ENCODE results near the gene PCNT. TPM values are rescaled to one million over a fixed set of nuclear protein-coding genes. Genes with fewer than 3 reads are reported as not detected.

Gene PCNT
- total RNA-seq, 1 donor from 2014 or later = 73.2 TPM

DNA sequence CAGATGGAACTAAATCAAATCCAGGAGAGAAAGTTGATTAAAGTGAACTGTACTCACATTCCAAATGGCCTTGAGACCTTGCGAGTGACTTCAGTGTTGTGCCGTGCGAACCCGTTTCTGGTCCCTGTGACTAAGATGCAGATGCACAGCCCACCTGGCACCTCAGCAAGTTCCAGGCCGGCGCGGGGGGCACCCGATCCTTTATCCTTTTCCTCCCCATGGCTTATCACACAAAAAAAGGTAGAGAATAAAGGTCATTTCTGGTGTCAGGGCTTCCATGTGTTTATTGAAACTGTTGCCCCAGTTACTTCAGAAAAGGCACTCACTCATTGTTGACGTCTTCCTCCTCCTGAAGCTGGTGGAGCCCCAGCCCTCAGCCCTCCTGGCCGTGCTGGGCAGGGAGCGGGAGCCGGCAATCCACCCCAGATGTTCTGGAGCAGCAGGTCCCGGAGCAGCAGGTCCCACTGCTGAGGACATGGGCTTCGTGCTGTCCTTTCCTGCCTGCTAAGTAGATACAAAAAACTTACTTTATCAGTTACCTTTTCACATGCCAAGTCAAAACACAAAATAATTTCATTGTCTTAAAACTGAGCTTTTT lies 53.0 kb downstream of the PCNT start:
- intact Hi-C loops (cut with micrococcal nuclease) = no loop called here

DNA sequence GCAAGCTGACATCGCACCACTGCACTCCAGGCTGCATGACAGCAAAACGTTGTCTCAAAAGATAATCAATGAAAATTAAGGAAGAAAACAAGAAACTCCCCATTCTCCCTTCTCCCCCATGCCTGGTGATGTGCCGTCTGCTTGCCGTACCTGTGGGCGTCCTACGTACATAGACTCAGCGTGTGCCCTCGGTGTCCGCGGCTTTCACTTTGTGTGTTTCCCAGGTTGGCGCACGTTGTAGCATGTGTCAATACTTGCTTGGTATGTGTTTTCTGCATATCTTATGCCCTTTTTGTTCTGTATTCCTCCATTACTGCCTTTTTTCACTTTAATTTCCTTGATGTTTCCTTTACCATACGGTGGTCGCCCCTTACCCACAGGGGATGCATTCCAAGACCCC lies 53.8 kb downstream of the PCNT start:
- intact Hi-C loops (cut with micrococcal nuclease) = no loop called here

DNA sequence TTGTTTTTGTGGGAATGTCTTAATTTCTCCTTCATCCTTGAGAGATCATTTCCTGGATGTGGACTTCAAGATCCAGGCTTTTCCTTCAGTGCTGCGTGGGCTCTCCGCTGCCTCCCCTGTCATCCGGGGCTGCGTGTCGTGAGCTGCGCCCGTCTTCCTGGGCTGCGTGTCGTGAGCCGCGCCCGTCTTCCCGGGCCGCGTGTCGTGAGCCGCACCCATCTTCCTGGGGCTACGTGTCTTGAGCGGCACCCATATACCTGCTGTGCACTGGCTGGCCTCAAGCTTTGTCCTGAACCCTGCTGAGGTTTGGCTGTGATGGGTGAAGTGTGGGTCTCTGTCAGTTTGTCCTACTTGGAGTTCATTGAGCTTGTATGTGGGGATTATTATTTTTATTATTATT lies 55.1 kb downstream of the PCNT start:
- intact Hi-C loops (cut with micrococcal nuclease) = no loop called here

DNA sequence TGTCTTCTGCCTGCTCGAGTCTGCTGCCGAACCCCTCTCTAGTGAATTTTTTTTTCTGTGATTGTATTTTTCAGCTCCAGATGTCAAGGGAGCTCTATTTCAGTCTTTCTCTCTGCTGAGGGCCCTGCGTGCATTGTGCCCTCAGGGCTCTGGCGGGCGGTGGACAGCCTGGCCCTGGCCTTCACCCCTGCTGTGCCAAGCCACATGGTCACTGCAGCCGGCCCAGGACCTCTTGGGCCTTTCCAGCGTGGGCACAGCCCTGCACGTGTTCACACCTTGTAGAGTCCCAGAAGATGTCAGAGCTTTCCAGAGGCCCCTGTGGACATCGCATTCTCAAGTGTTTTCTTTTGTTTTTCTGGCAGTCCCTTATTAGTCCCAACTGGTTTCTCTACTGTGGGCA lies 55.7 kb downstream of the PCNT start:
- intact Hi-C loops (cut with micrococcal nuclease) = no loop called here

DNA sequence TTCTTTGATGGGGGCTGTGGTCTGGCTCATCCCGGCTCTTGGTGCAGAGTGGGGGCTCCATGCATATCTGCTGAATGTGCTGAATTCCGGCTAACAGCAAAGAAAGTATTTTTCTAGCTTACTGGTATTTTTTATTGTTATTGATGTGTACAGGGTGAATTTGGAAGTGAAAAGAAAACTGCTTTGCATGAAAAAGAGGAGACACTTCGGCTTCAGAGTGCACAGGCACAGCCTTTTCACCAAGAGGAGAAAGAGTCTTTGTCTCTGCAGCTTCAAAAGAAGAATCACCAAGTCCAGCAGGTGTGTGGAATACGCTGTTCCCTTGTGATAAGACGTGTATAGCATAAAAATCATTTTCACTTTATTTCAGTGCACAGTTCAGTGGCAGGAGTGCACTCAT lies 57.6 kb downstream of the PCNT start:
- intact Hi-C loops (cut with micrococcal nuclease) = no loop called here

DNA sequence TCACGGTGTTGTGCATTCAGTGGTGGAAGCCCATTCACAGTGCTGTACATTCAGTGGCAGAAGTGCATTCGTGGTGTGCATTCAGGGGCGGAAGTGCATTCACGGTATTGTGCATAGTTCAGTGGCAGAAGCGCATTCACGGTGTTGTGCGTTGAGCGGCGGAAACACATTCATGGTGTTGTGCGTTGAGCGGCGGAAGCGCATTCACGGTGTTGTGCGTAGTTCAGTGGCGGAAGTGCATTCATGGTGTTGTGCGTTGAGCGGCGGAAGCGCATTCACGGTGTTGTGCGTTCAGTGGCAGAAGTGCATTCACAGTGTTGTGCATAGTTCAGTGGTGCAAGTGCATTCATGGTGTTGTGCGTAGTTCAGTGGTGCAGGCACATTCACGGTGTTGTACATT lies 60.6 kb downstream of the PCNT start:
- intact Hi-C loops (cut with micrococcal nuclease) = no loop called here

DNA sequence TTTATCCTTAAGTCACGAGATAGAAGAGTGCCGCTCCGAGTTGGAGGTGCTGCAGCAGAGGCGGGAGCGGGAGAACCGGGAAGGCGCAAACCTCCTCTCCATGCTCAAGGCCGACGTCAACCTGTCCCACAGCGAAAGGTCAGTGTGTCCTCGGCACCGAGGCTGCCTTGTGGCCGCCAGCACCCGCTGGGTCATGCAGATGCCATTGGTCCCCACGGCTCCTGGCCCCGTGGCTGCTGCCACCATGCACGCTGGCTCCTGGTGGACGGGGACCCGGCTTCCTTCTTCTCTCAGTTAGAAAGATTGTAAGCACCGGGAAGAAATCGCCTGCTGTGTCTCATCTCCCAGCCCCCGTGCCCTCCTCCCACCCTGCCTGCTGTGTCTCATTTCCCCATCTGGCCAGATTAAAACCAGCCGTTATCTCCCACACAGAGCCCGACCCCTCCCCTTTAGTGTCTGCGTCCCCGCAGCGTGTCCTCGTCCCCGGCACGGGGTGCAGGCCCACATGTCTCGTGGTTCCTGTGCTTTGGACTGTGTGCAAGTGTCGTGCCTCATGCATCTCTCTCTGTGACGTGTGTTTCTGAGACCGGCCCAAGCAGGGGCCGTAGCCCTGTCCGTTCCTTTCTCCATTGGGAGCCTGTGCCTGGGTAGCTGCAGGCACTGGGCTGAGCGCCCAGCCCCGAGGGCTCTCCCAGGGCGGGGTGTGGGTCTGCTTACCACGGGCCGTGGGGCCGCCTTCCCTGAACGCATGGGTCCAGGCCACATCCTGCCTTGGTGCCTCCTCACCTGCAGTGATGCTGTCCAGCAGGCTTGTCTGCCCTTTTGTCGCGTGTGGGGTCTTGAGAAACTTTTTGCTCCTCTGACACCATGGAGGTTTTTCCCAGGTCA lies 62.1 kb downstream of the PCNT start:
- intact Hi-C loops (cut with micrococcal nuclease) = no loop called here

DNA sequence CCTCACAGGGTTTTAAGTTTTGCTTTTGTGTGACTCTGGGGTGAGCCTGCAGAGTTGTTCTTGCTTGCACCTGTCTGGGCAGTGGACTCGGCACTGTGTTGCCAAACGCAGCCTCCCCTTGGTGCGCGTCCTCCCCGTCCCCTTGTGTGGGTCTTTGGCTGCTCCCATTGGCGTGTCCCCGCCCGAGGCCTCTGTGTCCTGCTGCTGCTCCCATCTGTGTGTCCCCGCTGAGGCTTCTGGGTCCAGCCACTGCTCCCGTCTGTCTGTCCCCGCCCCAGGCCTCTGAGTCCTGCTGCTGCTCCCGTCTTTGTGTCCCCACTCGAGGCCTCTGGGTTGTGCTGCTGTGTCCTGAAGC lies 62.8 kb downstream of the PCNT start:
- intact Hi-C loops (cut with micrococcal nuclease) = no loop called here

DNA sequence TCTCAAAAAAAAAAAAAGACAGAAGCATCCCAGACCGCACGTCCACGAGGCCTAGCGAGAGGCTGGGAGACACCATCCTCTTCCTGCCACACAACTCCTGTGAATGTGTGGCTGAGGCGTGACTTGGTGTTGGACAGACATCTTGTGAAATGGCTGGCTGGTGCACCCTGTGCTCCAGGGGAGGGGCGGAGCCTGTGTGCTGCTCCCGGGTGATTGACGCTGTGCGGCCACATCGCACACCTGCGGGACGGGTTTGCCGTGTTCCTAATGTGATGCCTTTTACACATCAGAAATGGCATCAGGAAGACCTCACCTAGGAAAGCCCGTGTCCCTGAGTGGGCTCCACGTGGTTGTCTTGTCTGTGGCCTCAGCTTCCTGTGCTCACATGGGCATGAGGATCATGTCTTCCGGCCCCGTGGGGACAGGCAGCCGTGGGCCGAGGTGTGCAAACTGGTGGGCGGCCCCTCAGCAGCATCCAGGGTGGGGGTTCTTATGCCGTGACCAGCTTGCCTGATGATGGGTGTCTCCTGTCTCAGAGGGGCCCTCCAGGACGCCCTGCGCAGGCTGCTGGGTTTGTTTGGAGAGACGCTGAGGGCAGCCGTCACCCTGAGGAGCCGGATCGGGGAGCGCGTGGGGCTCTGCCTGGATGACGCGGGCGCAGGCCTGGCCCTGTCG lies 64.4 kb downstream of the PCNT start:
- intact Hi-C loops (cut with micrococcal nuclease) = no loop called here

DNA sequence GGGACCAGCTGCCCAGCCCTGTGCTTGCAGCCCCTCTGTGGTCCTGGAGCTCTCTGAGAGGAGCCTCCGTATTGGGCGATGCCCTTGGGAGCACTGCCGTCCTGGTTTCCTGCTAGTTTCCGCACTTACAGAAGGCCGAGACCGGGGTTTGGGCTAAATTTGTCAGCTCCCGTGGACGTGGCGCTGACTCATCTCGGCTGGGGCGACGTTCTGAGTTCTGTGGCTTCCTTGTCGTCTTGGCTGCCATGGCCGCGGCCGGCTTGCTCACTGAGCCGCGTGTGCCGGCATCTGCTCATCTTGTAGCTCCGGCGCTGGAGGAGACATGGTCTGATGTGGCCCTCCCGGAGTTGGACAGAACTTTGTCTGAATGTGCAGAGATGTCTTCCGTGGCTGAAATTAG lies 64.9 kb downstream of the PCNT start:
- intact Hi-C loops (cut with micrococcal nuclease) = no loop called here

DNA sequence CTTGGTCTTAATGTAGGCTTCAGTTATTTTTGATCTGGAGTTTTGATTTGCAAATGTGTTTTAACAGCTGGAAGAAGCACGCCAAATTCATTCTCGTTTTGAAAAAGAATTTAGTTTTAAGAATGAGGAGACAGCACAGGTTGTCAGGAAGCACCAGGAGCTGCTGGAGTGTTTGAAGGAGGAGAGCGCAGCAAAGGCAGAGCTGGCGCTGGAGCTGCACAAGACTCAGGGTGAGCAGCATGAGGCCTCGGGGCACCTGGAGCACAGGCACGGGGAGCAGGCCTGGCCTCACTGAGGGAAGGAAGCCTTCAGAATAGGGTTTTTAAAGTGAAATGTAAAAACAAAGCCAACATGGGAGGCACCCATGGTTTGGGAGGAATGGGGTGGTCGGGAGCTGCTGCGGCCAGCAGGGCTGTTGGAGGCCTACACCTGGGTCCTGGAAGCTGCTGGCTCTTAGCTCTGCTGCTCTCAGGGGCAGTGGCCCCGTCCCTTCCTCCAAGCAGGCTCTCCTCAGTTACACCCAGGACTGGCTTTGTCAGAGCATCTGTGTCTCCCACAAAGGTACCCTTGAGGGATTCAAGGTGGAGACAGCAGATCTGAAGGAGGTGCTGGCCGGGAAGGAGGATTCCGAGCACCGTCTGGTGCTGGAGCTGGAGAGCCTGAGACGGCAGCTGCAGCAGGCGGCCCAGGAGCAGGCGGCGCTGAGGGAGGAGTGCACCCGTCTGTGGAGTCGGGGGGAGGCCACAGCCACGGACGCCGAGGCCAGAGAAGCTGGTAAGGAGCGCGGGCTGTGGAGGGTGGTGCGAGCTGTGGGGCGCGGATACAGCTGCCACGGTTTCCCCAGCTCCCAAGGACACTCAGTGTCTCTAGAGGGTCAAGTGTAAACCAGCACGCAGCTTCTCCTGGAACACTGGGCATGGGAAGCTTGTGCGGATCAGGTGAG lies 66.9 kb downstream of the PCNT start:
- intact Hi-C loops (cut with micrococcal nuclease) = no loop called here

DNA sequence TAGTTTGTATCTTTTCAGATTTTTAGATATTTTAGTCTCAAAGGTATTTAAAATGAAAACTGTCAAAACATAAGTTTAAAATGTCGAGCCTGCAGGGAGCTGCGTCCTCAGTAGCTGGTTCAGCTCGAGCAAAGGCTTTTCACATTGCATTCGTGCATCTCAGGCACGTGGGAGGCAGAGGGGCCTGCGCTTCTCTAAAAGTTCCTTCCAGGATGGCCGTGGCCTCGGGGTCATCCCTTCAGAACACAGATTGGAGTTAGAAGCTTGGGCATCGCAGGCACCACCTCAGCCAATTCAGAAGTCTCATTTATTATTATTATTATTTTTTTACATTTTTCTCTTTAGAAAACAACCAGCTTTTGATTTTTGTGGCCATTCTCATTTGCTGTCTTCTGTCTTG lies 67.8 kb downstream of the PCNT start:
- intact Hi-C loops (cut with micrococcal nuclease) = no loop called here

DNA sequence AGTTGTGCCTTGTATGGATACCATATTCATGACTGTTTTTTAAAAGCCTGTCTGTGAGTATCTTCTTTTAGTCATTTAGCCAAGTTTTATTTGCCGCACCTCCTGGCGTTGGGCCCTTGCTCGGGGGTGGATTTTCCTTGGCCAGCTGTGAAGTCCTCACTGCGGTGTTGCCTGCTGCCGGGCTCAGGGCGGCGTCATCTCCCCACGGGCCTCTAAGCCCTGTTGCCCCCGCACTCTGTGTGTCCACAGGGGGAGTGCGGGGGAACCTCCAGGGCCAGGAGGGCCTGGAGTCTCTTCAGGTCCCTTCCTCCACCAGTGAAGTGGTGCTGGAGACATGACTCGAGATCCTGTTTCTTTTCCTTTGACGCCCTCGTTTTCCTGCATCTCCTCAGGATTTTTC lies 69.0 kb downstream of the PCNT start:
- intact Hi-C loops (cut with micrococcal nuclease) = no loop called here

DNA sequence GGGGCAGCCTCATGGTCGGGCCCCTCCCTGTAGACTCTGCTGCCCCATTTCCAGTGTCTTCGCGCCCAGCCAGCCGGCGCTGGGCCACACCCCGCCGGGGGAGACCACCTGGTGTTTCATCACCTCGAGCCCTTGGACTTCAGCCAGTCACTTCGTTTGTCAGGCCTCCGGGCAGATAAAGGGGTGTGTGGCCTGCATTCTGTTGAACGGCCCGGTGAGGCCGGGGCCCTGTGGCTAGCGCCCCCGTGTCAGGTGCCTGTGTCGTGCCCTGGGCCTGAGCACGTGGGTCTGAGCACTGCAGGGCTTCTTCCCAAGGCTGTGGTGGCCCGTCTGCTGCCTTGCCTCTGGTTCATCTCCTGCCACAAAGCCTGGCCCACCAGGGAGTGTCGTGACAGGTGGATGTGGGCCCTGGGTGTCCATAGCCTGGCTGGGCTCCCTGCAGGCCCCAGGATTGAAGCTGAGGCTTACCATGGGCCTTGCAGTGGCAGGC lies 69.5 kb downstream of the PCNT start:
- intact Hi-C loops (cut with micrococcal nuclease) = no loop called here

DNA sequence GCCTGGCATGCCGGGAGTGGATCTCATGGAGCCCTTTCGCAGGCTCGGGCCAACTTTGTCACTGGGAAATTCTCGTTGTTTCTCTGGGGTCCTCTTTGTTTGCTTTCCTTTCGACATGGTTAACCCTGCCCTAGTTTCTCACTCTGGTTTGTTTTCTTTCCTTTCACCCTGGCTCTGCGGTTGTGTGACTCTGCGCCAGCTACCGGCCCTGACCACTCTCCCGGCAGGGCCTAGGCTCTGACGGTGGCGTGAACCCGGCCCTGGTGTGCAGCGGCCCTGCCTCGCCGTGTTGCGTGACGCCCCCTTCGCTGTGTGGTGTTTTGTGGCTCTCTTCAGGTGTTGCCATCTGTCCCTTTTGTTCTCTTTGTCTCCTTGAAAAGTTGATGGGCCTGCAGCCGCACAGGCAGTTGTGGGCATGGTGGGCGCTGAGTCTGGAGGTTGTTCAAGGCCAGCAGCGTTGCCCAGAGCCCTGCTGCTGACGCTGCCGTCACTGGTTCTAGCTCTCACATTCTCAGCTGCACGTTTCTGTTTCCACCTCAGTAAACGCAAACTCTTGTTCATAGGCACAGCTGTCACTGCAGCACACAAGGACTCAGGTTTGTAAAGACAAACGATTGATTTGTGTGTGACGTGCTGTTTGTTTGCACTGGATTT lies 70.1 kb downstream of the PCNT start:
- intact Hi-C loops (cut with micrococcal nuclease) = no loop called here

DNA sequence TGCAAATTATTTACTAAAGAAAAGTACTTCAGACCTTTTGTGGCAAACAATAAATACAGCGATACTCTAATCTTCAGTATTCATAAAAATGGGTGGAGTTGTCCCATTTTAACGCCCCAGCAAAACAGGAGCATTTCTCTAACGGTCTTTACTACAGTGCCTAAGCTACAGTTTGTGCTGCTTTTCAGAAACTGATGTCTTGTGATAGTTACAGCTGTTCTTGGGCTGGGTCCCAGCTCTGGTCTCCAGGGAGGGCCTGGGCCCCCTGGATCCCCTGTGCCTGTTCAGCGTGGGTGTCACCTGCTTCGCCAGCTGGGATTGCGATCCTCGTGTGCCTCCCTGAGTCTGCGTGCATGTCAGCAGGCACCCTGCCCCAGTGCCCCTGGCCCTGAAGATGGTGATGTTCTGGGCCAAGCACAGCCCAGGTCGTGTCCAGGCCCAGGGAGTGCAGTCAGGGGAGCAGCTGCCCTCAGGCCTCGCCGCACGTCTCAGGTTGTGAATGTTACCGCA lies 70.7 kb downstream of the PCNT start:
- intact Hi-C loops (cut with micrococcal nuclease) = no loop called here

DNA sequence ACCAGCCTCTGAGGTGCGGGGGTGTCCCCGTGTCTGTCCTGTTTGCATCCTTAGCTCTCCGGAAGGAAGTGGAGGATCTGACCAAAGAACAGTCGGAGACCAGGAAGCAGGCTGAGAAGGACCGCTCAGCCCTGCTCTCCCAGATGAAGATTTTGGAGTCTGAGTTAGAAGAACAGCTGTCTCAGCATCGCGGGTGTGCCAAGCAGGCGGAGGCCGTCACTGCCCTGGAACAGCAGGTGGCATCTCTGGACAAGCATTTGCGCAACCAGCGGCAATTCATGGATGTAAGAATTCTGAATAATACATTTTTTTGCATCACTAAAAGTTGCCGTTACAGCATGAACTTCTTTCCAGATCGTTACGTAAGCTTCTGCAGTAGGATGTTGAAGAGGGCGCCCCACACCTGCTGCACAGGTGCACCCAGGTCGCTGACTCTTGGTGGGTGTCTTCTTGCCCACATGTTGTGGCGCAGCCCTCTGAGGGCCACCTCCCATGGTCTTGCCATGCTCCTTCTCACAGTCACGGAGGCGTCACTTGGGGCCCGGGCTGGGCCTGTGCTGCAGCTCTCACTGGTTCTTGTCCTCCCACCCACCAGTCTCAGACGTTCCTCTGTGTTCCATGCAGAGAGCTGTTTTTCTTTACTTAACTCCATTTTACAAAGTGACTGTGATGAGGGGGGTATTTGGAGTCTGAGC lies 73.4 kb downstream of the PCNT start:
- intact Hi-C loops (cut with micrococcal nuclease) = no loop called here

DNA sequence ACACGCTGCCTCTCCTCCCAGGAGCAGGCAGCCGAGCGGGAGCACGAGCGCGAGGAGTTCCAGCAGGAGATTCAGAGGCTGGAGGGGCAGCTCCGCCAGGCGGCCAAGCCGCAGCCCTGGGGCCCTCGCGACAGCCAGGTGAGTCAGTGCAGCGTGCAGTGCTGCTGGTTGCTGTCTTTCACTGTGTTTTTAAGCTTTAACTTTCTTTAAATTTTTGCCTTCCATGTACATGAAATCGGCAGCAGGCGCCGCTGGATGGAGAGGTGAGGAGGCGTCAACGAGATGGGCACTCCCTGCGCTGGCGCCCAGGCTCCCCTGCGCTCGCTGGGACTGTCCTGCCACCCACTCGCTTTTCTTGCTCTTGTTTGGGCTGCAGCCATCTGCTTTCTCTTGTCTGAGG lies 74.0 kb downstream of the PCNT start:
- intact Hi-C loops (cut with micrococcal nuclease) = no loop called here

DNA sequence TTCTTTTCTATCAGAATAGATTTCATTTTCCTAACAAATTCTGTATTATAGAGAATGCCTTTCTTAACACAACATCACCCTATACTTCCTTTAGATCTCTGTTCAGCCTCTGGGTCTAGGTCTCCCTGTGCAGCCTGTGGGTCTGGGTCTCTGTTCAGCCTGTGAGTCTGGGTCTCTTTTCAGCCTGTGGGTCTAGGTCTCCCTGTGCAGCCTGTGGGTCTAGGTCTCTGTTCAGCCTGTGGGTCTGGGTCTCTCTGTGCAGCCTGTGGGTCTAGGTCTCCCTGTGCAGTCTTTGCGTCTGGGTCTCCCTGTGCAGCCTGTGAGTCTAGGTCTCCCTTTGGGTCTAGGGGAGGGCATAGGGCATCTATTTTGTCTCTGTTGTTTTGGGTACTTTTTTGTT lies 75.2 kb downstream of the PCNT start:
- intact Hi-C loops (cut with micrococcal nuclease) = no loop called here

DNA sequence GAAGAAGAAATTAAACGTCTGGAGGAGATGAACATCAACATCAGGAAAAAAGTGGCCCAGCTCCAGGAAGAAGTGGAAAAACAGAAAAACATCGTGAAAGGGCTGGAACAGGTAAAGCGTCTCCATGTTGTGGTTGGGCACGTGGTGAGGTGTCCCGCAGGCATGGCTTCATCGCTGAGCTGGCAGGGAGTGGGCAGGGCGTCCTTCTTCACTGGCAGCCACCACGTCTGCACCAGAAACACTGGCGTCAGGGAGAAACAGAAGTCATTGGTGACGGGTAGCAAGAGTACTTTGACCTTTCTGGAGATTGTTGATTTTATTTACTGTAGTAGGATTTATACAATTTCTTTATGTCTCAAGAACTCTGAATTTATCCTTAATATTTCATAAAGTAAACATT lies 75.7 kb downstream of the PCNT start:
- intact Hi-C loops (cut with micrococcal nuclease) = no loop called here
